Gastroesophageal sphincter (tissue), 4 donors: ENCODE data around the gene CRP. TPM values are rescaled to one million over a fixed set of nuclear protein-coding genes. Genes with fewer than 3 reads are reported as not detected.

Experiments
- ATAC-seq: fragments of 150-250 bp; one replicate; pipeline ENCODE4 v1.9.1; 2016; ENCODE audit warnings: mild to moderate bottlenecking, moderate library complexity
- H3K27ac ChIP-seq, 4 donors: fragments of 200-600 bp; sonication (generic) in 3 of 4; 1 replicate in 3 of 4; 2 replicates in 1 of 4; pipeline ENCODE4 v1.5.1; 2016 to 2019
- H3K27me3 ChIP-seq: fragments of 200-600 bp; sonication (generic); one replicate; pipeline ENCODE4 v1.5.1; 2019
- H3K36me3 ChIP-seq, 2 donors: fragments of 200-600 bp; sonication (generic); one replicate each; pipeline ENCODE4 v1.5.1; 2019; ENCODE audit warnings: control low read depth in 1 of 2
- H3K4me1 ChIP-seq, 3 donors: fragments of 200-600 bp; sonication (generic); 1 replicate in 2 of 3; 2 replicates in 1 of 3; pipeline ENCODE4 v1.5.1; 2016 to 2019; ENCODE audit warnings: control low read depth in 2 of 3
- H3K4me3 ChIP-seq, 2 donors: fragments of 200-600 bp; sonication (generic); one replicate each; pipeline ENCODE4 v1.5.1; 2019; ENCODE audit warnings: mild to moderate bottlenecking in 1 of 2, moderate library complexity in 1 of 2
- H3K9me3 ChIP-seq, 3 donors: fragments of 200-600 bp; sonication (generic); one replicate each; pipeline ENCODE4 v1.5.1; 2017 to 2019; ENCODE audit warnings: control low read depth in 2 of 3
- CTCF ChIP-seq, 4 experiments: fragments of 200-600 bp in 2 of 4; fragments of 450-650 bp in 2 of 4; sonication (generic) in 1 of 4; IDR thresholded peaks; one replicate each; pipeline ENCODE4 v1.5.1; 2017 to 2019; ENCODE audit warnings: antibody characterized with exemption in 4 of 4, mild to moderate bottlenecking in 2 of 4, moderate library complexity in 2 of 4
- EP300 ChIP-seq: sonication (generic); formaldehyde crosslinking; IDR thresholded peaks from one replicate; pipeline ENCODE4 v1.6.1; 2017; ENCODE audit warnings: antibody characterized with exemption, mild to moderate bottlenecking
- POLR2A ChIP-seq, 2 donors: fragments of 450-650 bp; IDR thresholded peaks; one replicate each; pipeline ENCODE4 v1.6.1; 2017; ENCODE audit warnings: antibody characterized with exemption in 2 of 2, mild to moderate bottlenecking in 2 of 2, moderate library complexity in 1 of 2
- POLR2AphosphoS5 ChIP-seq: sonication (generic); formaldehyde crosslinking; IDR thresholded peaks from one replicate; pipeline ENCODE4 v1.6.1; 2017; ENCODE audit warnings: antibody characterized with exemption
- WGBS, 2 donors: methylation state at CpG; one replicate each; pipeline ENCODE4 v1.1.5; 2018; ENCODE audit warnings: low coverage in 1 of 2; 5-methylcytosine and 5-hydroxymethylcytosine counted together
- total RNA-seq, 4 donors: library from RNA; depleted of rRNA; stranded (reverse); fragments of >200 nt; gene quantifications; one replicate each; pipeline ENCODE4 v1.1.0, GENCODE V29; 2016

Gene CRP
- total RNA-seq, 4 donors from 2014 or later, result 0.27 TPM; not detected in 3

GRCh38 chr1:159752135-159752580 lies 37.8 kb upstream of the CRP start:
- Histone ChIP-seq H3K36me3 (no peaks in the 10 kb centered on the region), H3K4me1 (no peaks in the 10 kb centered on the region), H3K27me3 (no peaks in the 10 kb centered on the region), H3K9me3 (no peaks in the 10 kb centered on the region), H3K4me3 (no peak overlapping the region), H3K27ac (peak overlapping the region in 2 of 4 donors; percentile 10 to 24)
- 26 to 62% methylated on average over 3 to 4 of the region's 4 CpGs for WGBS, 2 donors
- peak; percentile 58 for TF ChIP-seq POLR2AphosphoS5
- no peak for TF ChIP-seq CTCF (IDR thresholded peaks at IDR 0.05)
- no peak for TF ChIP-seq EP300
- ATAC-seq, result peak; percentile 91

GRCh38 chr1:159751031-159751430 lies 36.6 kb upstream of the CRP start:
- Histone ChIP-seq H3K27ac (peak overlapping the region in 1 of 4 donors; percentile 52), H3K4me3 (no peak overlapping the region), H3K27me3 (no peaks in the 10 kb centered on the region), H3K36me3 (no peaks in the 10 kb centered on the region), H3K9me3 (no peaks in the 10 kb centered on the region), H3K4me1 (no peaks in the 10 kb centered on the region)
- no peak for TF ChIP-seq POLR2A (IDR thresholded peaks at IDR 0.05)
- no peak for TF ChIP-seq CTCF (IDR thresholded peaks at IDR 0.05)
- no peak for TF ChIP-seq EP300
- no peak for TF ChIP-seq POLR2AphosphoS5
- no peak for ATAC-seq

- Histone ChIP-seq H3K4me3 (no peak overlapping the region), H3K4me1 (no peaks in the 10 kb centered on the region), H3K9me3 (no peaks in the 10 kb centered on the region), H3K27me3 (no peaks in the 10 kb centered on the region), H3K36me3 (no peaks in the 10 kb centered on the region), H3K27ac (peak overlapping the region in 1 of 4 donors; percentile 52)
- no peak for ATAC-seq
- TF ChIP-seq POLR2A (IDR thresholded peaks at IDR 0.05) (no peak), EP300 (no peak), CTCF (IDR thresholded peaks at IDR 0.05) (no peak), POLR2AphosphoS5 (no peak)
Observed at GRCh38 chr1:159750621-159751020, 36.2 kb upstream of the CRP start.

GRCh38 chr1:159749630-159750029 lies 35.2 kb upstream of the CRP start:
- Histone ChIP-seq H3K4me3 (no peak overlapping the region), H3K27me3 (no peaks in the 10 kb centered on the region), H3K27ac (no peak overlapping the region), H3K4me1 (no peaks in the 10 kb centered on the region), H3K9me3 (no peaks in the 10 kb centered on the region), H3K36me3 (no peaks in the 10 kb centered on the region)
- no peak for TF ChIP-seq EP300
- TF ChIP-seq POLR2A (IDR thresholded peaks at IDR 0.05), result no peak
- no peak for TF ChIP-seq CTCF (IDR thresholded peaks at IDR 0.05)
- no peak for TF ChIP-seq POLR2AphosphoS5
- WGBS, 2 donors, result 53 to 57% methylated on average over 1 to 2 of the region's 2 CpGs
- ATAC-seq, result no peak

GRCh38 chr1:159748370-159748769 lies 34.0 kb upstream of the CRP start:
- ATAC-seq, result no peak
- Histone ChIP-seq H3K9me3 (no peaks in the 10 kb centered on the region), H3K4me1 (no peaks in the 10 kb centered on the region), H3K36me3 (no peaks in the 10 kb centered on the region), H3K27ac (no peak overlapping the region), H3K27me3 (no peaks in the 10 kb centered on the region), H3K4me3 (no peak overlapping the region)
- TF ChIP-seq POLR2AphosphoS5 (no peak), CTCF (IDR thresholded peaks at IDR 0.05) (no peak), EP300 (no peak), POLR2A (IDR thresholded peaks at IDR 0.05) (no peak)
- WGBS, 2 donors, result 80 to 100% methylated on average over 1 of the region's 1 CpG
